KMS-11 (cell line): Measurements from ENCODE around the gene DNAJC17.

Source experiments
- H2AFZ ChIP-seq: fragments of 200-600 bp; sonication (generic); 2 replicates; pipeline ENCODE4 v1.6.1; 2016; ENCODE audit warnings: antibody characterized with exemption, mixed run types, low read depth
- H3K27ac ChIP-seq: fragments of 200-600 bp; sonication (generic); 2 replicates; pipeline ENCODE4 v1.6.1; 2016; ENCODE audit warnings: mild to moderate bottlenecking, mixed run types
- H3K27me3 ChIP-seq: fragments of 200-600 bp; sonication (generic); 2 replicates; pipeline ENCODE4 v1.6.1; 2017; ENCODE audit warnings: mild to moderate bottlenecking, low read depth, mixed run types, moderate library complexity; ENCODE audit not compliant: insufficient read depth
- H3K36me3 ChIP-seq: fragments of 200-600 bp; sonication (generic); 2 replicates; pipeline ENCODE4 v1.6.1; 2017; ENCODE audit warnings: mild to moderate bottlenecking, mixed run types; ENCODE audit not compliant: insufficient read depth
- H3K4me1 ChIP-seq: fragments of 200-600 bp; sonication (generic); 2 replicates; pipeline ENCODE4 v1.6.1; 2016; ENCODE audit warnings: mild to moderate bottlenecking, low read depth, mixed run types; ENCODE audit not compliant: poor library complexity, severe bottlenecking
- H3K4me2 ChIP-seq: fragments of 200-600 bp; sonication (generic); 2 replicates; pipeline ENCODE4 v1.7.0; 2016; ENCODE audit warnings: mild to moderate bottlenecking, mixed run types
- H3K4me3 ChIP-seq: fragments of 200-600 bp; sonication (generic); IDR thresholded peaks from 2 replicates; pipeline ENCODE4 v1.6.1; 2017; ENCODE audit warnings: low read depth, low read length, mixed read lengths; ENCODE audit not compliant: insufficient read depth
- H3K79me2 ChIP-seq: fragments of 200-600 bp; sonication (generic); 2 replicates; pipeline ENCODE4 v1.6.1; 2016; ENCODE audit warnings: low read depth, mixed run types; ENCODE audit not compliant: insufficient read depth
- H3K9ac ChIP-seq: fragments of 200-600 bp; sonication (generic); 2 replicates; pipeline ENCODE4 v1.6.1; 2016; ENCODE audit warnings: mild to moderate bottlenecking, mixed run types
- H4K20me1 ChIP-seq: fragments of 200-600 bp; sonication (generic); 2 replicates; pipeline ENCODE4 v1.6.1; 2016; ENCODE audit warnings: mild to moderate bottlenecking, mixed run types; ENCODE audit not compliant: insufficient read depth
- TF ChIP-seq, protein P1 (sequence below): fragments of 200-600 bp; sonication (generic); conservative IDR thresholded peaks from 2 replicates; pipeline ENCODE4 v1.6.1; 2017; ENCODE audit warnings: low read depth, mild to moderate bottlenecking, antibody characterized with exemption, low read length, moderate library complexity, mixed read lengths

The DNAJC17 gene

DNA sequence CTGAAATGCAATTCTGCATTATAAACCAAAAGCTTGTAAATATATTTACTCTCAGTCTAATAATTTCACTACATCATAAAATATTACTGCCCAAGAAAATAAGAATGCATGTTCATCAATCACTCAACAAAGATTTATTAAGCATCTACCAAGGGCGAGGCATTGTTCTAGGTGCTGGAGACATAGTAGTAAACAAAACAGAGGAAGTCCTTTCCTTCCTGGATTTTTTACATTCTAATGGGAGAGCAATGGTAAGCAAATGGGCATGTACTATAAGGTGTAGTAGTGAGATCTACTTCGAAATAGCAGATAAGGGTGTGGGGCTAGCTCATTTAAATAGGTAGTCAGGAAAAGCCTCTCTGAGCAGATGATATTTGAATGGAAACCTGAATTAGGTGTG is 11.2 kb downstream of the DNAJC17 start:
- Histone ChIP-seq H2AFZ (no peak overlapping the region), H3K36me3 (no peaks in the 10 kb centered on the region), H3K27me3 (no peaks in the 10 kb centered on the region), H4K20me1 (no peaks in the 10 kb centered on the region), H3K9ac (no peak overlapping the region), H3K4me3 (no peak overlapping the region), H3K27ac (no peak overlapping the region), H3K4me2 (no peak overlapping the region), H3K4me1 (peaks cover 7% of the 10 kb centered on the region), H3K79me2 (no peaks in the 10 kb centered on the region; the same call in 1 of the 2 replicates)
- TF ChIP-seq, protein P1, sequence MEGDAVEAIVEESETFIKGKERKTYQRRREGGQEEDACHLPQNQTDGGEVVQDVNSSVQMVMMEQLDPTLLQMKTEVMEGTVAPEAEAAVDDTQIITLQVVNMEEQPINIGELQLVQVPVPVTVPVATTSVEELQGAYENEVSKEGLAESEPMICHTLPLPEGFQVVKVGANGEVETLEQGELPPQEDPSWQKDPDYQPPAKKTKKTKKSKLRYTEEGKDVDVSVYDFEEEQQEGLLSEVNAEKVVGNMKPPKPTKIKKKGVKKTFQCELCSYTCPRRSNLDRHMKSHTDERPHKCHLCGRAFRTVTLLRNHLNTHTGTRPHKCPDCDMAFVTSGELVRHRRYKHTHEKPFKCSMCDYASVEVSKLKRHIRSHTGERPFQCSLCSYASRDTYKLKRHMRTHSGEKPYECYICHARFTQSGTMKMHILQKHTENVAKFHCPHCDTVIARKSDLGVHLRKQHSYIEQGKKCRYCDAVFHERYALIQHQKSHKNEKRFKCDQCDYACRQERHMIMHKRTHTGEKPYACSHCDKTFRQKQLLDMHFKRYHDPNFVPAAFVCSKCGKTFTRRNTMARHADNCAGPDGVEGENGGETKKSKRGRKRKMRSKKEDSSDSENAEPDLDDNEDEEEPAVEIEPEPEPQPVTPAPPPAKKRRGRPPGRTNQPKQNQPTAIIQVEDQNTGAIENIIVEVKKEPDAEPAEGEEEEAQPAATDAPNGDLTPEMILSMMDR = no peak

DNA sequence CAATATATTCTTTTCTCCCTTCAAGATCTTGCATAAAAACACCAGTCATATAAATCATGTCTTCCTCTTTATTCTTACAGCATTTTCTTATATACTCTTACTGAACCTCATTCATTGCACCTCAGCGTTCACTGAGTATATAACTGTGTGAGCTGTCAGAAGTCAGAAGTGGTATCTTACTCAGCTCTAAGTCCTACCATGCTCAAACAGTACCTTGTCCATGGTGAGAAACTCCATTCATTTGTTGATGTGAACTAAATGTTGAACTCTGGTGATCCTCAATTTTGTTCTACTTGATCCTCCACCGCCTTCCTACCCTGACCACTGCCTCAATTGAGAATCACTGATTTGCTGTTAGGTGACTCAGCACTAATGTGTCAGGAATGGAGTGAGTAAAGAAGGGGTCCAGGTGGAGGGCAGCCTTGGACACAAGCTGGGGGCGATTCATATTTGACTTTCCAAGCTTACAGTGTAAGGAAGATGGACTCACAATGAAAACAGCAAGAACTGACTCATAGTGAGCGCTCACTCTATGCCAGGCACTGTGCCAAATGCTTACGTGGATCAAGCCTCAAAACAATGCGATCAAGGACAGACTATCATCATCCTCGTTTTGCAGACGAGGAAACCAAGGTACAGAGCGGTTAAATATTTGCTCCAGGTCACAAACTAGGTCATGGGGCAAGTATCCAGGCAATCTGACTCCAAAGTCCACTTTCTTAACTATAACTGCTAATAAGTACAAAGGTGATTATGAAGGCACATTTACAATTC is 13.9 kb downstream of the DNAJC17 start:
- Histone ChIP-seq H3K36me3 (no peaks in the 10 kb centered on the region), H3K27me3 (no peaks in the 10 kb centered on the region), H2AFZ (no peak overlapping the region), H3K4me3 (no peak overlapping the region), H3K4me1 (peaks cover 13% of the 10 kb centered on the region), H3K27ac (no peak overlapping the region), H3K4me2 (no peak overlapping the region), H3K9ac (no peak overlapping the region), H3K79me2 (no peaks in the 10 kb centered on the region; the same call in 1 of the 2 replicates), H4K20me1 (no peaks in the 10 kb centered on the region)
- TF ChIP-seq, protein P1 = no peak

DNA sequence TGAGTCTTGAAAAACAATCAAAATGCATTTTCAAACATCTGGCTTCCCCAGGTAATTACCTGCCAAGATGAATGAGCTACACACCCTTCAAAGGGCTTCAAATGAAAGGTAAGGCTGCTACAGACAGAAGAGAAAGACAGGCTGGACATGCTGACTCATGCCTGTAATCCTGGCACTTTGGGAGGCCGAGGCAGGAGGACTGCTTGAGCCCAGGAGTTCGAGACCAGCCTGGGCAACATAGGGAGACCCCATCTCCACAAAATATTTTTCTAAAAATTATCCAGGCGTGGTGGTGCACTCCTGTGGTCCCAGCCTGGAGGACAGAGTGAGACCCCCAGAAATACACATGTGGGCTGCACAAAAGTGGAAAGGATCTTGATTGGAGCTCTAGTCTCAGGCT is 14.9 kb downstream of the DNAJC17 start:
- Histone ChIP-seq H2AFZ (no peak overlapping the region), H3K36me3 (no peaks in the 10 kb centered on the region), H3K4me1 (peaks cover 23% of the 10 kb centered on the region), H3K4me3 (no peak overlapping the region), H3K27me3 (no peaks in the 10 kb centered on the region), H3K79me2 (no peaks in the 10 kb centered on the region; the same call in 1 of the 2 replicates), H3K9ac (no peak overlapping the region), H3K4me2 (no peak overlapping the region), H3K27ac (no peak overlapping the region), H4K20me1 (no peaks in the 10 kb centered on the region)
- TF ChIP-seq, protein P1 = no peak

DNA sequence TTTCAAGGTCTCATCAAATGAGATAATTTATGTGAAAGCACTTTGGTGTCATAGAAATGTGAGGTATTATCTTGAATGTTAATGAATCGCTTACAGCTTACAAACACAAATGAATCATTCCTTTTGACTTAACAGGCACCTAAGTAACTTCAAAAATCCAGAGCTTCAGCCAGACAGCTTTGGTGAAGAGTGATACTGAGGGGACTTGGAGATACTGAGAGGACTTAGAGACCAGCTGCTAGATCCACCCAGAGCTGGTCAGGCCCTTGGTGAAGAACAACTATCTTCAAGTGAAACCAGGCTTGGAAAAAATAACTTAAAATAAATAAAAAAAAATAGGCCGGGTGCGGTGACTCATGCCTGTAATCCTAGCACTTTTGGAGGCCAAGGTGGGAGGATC is 16.6 kb downstream of the DNAJC17 start:
- H3K9ac ChIP-seq = no peak overlapping the region
- no peak overlapping the region for H3K27ac ChIP-seq
- no peaks in the 10 kb centered on the region for H3K27me3 ChIP-seq
- TF ChIP-seq, protein P1 = no peak
- H3K36me3 ChIP-seq = no peaks in the 10 kb centered on the region
- H3K4me2 ChIP-seq = no peak overlapping the region
- no peaks in the 10 kb centered on the region for H4K20me1 ChIP-seq
- no peak overlapping the region for H3K4me3 ChIP-seq
- no peaks in the 10 kb centered on the region for H3K79me2 ChIP-seq
- no peak overlapping the region for H2AFZ ChIP-seq
- H3K4me1 ChIP-seq = peaks cover 40% of the 10 kb centered on the region
